Embryonic facial prominence (tissue), 1 donor: ENCODE results near the gene APOBEC3G.
"Not testable (repeated sequence)": the region's sequence is repeated elsewhere in the genome, so short reads cannot be mapped to it uniquely, and the experiment has no call there.

Source experiments
- DNase-seq: peaks from one replicate; pipeline ENCODE4 v3.0.0-alpha.2; 2016; ENCODE audit errors: extremely low spot score

Gene APOBEC3G

GRCh38 chr22:39066442-39067276 lies 10.4 kb upstream of the APOBEC3G start:
- DNase-seq: not testable (repeated sequence)

- DNase-seq: no peak
These were observed 8.9 kb upstream of the APOBEC3G start for GRCh38 chr22:39068033-39068785.

DNA sequence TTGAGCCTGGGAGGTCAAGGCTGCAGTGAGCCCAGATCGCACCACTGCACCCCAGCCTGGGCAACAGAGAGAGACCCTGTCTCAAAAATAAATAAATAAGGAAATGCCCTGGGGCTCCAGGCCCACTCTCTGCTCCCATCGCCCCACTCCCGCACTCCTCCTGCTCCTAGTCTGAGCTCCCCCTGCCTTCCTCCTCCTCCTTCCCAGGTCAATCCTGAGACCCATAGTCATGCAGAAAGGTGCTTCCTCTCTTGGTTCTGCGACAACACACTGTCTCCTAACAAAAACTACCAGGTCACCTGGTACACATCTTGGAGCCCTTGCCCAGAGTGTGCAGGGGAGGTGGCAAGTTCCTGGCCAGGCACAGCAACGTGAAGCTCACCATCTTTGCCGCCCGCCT lies 6.9 kb upstream of the APOBEC3G start:
- DNase-seq: no peak

- not testable (repeated sequence) for DNase-seq
These were observed 4.5 kb upstream of the APOBEC3G start for GRCh38 chr22:39072581-39072981.

DNA sequence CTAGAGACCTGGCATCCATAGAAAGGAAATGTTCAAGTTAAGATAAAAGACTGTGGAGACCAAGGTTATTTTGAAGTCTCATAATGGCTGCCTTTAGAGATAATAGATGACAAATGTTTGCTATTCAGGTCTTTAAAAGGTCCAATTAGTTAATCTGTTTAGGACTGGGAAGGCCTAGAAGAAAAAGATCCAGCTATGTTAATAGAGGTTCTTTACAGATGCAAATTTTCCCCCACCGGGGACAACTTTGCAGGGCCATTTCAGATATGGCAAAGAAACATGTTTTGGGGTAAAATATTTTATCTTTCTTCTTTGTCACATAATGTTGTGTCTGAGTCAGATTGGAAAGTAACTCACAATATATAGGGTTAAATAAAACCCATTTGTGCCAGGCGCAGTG lies 3.1 kb upstream of the APOBEC3G start:
- no peak for DNase-seq

GRCh38 chr22:39076155-39077025 lies 685 bp upstream of the APOBEC3G start:
- not testable (repeated sequence) for DNase-seq

DNA sequence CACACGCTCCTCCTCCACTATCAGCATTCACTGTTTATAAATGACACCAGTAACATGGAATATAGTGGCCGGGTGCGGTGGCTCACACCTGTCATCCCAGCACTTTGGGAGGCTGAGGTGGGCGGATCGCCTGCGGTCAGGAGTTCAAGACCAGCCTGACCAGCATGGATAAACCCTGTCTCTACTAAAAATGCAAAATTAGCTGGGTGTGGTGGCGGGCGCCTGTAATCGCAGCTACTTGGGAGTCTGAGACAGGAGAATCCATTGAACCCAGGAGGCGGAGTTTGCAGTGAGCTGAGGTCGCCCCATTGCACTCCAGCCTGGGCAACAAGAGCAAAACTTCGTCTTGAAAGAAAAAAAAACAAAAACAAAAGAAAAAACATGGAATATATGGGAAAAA lies 837 bp downstream of the APOBEC3G start:
- not testable (repeated sequence) for DNase-seq

GRCh38 chr22:39078329-39078728 lies 1.3 kb downstream of the APOBEC3G start:
- no peak for DNase-seq

DNA sequence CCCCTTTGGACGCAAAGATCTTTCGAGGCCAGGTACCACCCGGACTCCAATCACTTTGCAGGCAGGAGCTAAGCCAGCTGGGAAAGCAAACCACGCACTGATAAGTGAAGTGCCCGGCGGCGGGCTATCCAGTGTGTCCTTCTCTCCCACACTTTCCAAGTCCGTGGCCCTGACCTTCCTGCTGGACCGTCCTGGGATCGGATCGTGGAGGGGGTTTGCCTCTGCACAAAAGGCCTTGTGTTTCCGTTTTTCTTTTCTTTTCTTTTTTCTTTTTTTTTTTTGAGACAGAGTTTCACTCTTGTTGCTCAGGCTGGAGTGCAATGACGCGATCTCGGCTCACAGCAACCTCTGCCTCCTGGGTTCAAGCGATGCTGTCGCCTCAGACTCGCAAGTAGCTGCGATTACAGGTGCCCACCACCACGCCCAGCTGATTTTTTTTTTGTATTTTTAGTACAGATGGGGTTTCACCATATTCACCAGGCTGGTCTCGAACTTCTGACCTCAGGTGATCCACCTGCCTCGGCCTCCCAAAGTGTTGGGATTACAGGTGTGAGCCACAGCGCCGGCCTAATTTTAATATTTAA lies 2.1 kb downstream of the APOBEC3G start:
- not testable (repeated sequence) for DNase-seq

DNA sequence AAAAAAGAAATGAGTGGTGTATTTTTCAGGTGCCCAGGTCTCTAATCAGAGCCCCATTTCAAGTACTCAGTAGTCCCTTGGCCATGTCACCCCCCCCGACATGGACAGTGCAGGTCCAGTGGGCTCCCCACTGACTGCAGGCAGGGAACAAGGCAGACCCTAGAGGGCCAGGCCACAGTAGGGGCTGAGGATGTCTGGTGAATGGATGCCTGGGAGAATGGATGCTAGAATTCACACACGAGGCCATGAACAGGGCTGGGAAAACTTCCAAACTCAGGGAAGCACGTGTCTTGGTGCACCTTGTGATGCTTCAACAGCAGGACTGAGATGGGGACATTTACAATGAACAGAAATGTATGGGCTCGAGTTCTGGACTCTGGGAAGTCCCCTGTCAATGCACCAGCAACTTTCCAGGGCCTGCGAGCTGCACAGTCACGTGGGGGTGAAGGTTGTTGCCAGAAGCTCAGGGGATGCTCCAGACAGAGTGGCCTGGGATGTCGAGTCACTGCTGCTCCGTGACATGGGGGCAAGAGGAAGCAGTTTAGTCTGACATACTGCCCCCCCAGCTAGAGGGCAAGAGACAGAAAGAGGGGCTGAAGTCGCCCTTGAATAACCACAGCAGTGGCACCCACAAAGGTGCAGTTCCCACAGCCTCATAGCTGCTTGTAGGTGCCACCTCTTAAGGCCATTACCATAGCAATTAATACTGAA lies 3.1 kb downstream of the APOBEC3G start:
- no peak for DNase-seq

GRCh38 chr22:39081016-39081415 lies 3.9 kb downstream of the APOBEC3G start:
- DNase-seq: no peak

- DNase-seq: no peak
These were observed 4.5 kb downstream of the APOBEC3G start for GRCh38 chr22:39081598-39081997.

DNA sequence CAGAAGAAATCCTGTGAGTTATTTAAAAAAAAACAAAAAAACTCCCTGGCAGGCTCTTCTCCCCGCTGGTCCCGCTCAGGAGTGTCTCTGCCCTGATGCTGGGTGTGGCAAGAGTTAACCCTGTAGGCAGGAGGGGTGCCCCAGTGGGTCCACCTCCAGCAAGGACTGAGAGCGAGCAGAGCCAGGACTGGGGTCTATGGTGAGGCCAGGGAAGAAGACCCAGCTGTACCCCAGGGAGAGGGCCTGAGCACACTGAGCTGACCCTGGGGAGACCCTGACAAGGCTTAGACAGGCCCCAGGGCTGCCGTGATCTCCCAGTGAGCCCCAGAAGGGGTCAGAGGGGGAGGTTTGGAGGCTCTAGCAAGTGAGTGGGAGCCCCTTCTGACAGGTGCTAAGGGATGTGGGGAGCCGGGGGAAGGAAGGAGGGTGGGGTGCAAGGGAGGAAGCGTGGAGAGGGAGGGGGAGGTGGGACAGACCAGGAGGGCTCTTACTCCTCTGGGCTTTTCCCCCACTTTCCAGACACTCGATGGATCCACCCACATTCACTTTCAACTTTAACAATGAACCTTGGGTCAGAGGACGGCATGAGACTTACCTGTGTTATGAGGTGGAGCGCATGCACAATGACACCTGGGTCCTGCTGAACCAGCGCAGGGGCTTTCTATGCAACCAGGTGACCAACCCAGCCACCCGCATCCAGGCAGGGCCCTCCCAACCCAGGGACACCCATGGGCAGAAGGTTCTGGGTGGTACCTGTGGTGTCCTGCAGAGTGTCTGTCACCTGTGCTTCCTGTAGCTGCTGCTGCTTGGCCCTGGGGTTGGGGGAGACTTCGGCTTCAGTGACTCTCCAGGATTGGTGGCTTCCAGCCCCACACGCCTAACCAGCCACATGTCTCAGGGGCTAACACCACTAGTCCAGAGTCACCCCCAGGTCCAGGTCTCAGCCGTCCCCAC lies 6.4 kb downstream of the APOBEC3G start:
- no peak for DNase-seq

- no peak for DNase-seq
These were observed 7.6 kb downstream of the APOBEC3G start for GRCh38 chr22:39084666-39085065.

GRCh38 chr22:39087098-39087497 lies 10.0 kb downstream of the APOBEC3G start:
- no peak for DNase-seq

DNA sequence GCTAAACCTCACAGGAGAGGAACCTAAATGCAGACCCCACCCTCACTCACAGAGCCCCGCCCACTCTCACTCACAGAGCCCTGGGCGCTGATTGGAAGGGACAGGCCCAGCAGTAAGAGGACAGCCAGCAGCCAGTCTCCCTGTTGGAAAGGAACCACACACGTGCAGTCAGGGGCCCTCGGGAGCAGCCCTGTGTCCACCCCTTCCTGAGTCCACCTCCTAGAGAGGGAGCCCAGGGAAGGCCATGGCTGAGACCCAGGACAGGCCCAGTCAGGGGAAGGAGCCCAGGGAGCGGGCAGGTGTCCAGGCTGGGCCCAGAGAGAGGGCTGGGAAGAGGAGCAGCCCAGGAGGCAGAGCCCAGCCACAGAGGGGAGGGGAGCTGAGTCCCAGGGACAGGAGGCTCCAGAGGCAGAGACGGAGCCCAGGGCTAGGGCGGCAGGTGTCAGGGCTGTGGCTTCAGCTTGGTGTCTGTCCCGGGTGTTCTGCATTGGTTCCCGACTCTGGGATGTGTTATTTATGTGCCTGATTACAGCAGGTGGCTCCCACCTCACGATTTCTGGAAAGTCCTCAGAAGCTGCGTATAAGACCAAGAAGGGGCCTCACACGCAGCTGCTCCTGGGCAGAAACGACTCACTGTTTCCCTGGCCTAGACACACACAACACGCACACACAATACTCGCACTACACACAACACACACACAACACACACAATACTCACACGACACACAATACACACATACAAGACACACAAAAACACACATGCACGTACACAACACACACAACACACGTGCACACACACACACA lies 11.0 kb downstream of the APOBEC3G start:
- no peak for DNase-seq

DNA sequence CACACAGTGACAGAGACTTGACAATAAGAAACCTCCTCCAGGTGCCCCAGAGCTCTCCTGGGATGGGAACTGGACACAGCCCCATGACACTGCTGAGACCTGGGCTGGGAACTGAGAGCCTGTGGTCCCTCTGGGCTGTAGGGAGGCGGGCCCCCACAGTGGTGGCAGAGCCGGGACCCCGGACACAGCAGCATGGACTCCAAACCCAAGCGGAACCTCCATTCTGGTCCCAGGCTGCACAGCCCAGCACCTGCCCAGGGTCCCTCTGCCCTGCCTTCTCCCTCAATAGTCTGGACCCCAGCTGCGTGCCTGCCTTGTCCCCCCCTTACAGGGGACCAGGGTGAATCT lies 11.6 kb downstream of the APOBEC3G start:
- DNase-seq: no peak

DNA sequence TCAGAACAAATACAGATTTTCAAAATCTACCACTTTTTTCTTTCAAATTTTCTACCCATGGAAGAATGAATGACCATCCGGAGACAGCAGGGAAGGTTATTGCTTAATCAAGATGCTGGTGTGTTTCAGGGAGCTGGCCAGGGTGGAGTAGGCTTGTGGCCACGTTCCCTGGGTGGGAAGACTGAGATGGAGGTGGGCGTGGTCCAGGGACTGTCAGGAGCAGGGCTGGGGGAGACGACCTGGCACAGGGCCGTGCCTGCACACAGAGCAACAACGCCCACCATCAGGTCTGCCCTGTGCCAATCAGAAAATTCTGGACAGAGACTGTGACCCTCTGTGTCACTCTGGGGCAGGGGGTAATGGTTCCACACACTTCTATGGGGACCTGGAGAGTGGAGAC lies 12.9 kb downstream of the APOBEC3G start:
- no peak for DNase-seq

DNA sequence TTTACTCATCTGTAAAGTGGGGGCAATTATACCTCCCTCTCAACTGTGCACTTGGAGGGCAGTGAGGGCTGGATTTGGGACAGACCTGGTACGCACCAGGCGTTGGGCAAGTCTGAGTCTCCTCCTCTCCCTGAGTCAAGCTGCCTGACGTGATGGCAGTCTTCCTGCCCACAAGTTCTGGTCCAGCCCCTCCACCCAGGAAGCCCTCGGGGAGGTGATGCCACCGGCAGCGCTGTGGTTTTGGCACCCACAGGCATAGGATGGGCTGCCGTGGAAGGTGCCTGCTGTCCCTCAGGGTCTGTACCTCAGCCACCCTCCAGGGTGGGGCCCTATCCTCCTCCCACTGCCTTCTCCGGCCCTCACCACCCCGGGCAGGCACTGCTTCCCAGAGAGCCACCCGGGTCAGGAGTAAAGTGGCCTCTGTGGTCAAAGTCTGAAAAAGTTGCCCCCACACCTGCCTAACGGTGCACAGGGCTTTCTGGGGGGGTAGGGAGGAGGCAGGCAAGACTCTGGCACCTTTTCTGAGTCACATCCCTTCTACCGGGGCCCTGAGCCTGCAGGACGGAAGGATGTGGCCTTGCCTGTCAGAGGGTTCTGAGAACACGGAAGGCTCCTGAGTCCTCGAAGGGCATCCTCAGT lies 13.5 kb downstream of the APOBEC3G start:
- no peak for DNase-seq
